ENCODE data around the gene SPINK14. TPM values are rescaled to one million over a fixed set of nuclear protein-coding genes. Genes with fewer than 3 reads are reported as not detected.

SPINK14 gene
- total RNA-seq, 1 donor from 2014 or later, result not detected

GRCh38 chr5:148172377-148172776, 4.0 kb downstream of the SPINK14 start:
- no peaks in the 10 kb centered on the region for H3K36me3 Mint-ChIP-seq
- no peak overlapping the region for H3K4me3 Mint-ChIP-seq
- DNase-seq (ENCODE audit: low spot score in 2 of 2, unreplicated experiment in 2 of 2), result no peak
- TF ChIP-seq CTCF (IDR thresholded peaks at IDR 0.05; ENCODE audit: unreplicated experiment), result no peak
- no peak overlapping the region for H3K27ac Mint-ChIP-seq
- no peaks in the 10 kb centered on the region for H3K4me1 Mint-ChIP-seq
- H3K27me3 Mint-ChIP-seq (ENCODE audit: low read depth), result peaks cover 8% of the 10 kb centered on the region
- no peaks in the 10 kb centered on the region for H3K9me3 Mint-ChIP-seq

DNA sequence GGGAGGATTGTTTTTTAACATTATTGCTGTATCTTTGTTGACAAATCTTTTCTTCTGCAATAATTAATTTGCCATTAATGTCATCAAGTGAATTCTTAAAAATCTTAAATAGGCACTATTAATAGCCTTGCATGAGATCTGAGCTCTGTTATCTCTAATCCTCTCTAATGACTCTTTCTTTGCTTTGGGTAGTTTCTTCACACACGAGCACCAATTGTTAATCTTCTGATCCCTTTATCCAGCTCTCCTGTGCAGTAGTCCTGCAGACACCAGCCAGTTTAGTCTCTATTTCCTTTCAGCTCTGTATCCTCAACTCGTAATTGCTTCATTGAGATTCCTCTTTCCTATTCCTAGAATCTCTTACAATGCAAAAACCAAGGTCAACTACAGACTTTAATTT, 8.1 kb downstream of the SPINK14 start:
- Mint-ChIP-seq H3K27ac (no peak overlapping the region), H3K4me1 (no peaks in the 10 kb centered on the region), H3K27me3 (ENCODE audit: low read depth) (peaks cover 11% of the 10 kb centered on the region), H3K9me3 (no peaks in the 10 kb centered on the region), H3K4me3 (no peak overlapping the region), H3K36me3 (no peaks in the 10 kb centered on the region)
- no peak for TF ChIP-seq CTCF (IDR thresholded peaks at IDR 0.05; ENCODE audit: unreplicated experiment)
- no peak for DNase-seq (ENCODE audit: low spot score in 2 of 2, unreplicated experiment in 2 of 2)

DNA sequence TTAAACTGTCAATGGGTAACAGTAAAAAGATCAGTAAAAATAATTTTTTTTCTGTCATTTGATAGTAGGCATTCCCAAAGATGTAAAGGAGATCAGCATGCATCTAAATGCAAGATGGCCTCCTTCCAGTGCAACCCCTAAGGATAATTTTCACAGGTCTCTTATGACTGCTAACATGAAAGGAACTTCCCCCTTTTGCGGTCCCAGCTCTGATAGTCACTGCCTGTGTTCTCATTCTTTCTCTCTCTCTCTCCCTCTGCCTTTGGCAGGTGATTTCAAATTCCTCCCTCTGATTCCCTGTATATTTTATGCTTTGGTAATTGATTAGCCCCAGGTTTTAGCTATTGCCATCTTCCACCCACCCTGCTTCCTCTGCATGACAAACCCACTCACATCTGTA, 8.9 kb downstream of the SPINK14 start:
- H3K27ac Mint-ChIP-seq, result no peak overlapping the region

DNA sequence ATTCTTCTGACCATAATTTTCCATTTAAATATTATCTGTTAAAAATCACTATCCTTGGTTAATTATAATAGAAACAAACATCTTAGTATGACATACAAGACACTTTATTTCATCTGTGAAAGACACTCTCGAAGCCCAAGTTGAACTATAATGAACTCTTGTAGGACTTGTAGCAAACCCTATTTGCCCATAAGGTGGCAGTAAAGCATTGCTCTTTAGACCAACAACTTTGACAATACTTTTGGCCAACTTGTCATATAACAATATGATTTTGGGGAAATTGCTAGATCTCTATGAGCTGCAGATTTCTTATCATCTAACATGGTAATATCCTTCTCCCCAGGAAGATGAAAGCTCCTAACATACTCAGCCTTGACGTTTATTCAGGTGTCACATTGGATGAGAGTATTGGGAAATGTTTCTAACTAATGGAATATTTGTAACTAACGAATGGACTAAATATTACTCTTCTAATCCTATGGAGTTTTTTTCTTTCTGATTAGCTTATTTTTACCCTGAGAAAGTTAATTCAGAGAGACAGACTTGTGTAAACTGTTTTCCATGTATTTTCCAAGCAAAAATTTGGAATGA, 11.0 kb downstream of the SPINK14 start:
- Mint-ChIP-seq H3K36me3 (no peaks in the 10 kb centered on the region), H3K9me3 (no peaks in the 10 kb centered on the region), H3K4me3 (no peak overlapping the region), H3K4me1 (no peaks in the 10 kb centered on the region), H3K27me3 (ENCODE audit: low read depth) (peaks cover 9% of the 10 kb centered on the region), H3K27ac (no peak overlapping the region)
- DNase-seq (ENCODE audit: low spot score in 2 of 2, unreplicated experiment in 2 of 2), result no peak
- TF ChIP-seq CTCF (IDR thresholded peaks at IDR 0.05; ENCODE audit: unreplicated experiment), result peak; percentile 63

More for the DNA sequence above, 8.9 kb downstream of the SPINK14 start:
- H3K4me3 Mint-ChIP-seq, result no peak overlapping the region
- no peaks in the 10 kb centered on the region for H3K4me1 Mint-ChIP-seq
- no peak for TF ChIP-seq CTCF (IDR thresholded peaks at IDR 0.05; ENCODE audit: unreplicated experiment)
- H3K27me3 Mint-ChIP-seq (ENCODE audit: low read depth), result peaks cover 9% of the 10 kb centered on the region
- no peak for DNase-seq (ENCODE audit: low spot score in 2 of 2, unreplicated experiment in 2 of 2)
- no peaks in the 10 kb centered on the region for H3K9me3 Mint-ChIP-seq
- H3K36me3 Mint-ChIP-seq, result no peaks in the 10 kb centered on the region

DNA sequence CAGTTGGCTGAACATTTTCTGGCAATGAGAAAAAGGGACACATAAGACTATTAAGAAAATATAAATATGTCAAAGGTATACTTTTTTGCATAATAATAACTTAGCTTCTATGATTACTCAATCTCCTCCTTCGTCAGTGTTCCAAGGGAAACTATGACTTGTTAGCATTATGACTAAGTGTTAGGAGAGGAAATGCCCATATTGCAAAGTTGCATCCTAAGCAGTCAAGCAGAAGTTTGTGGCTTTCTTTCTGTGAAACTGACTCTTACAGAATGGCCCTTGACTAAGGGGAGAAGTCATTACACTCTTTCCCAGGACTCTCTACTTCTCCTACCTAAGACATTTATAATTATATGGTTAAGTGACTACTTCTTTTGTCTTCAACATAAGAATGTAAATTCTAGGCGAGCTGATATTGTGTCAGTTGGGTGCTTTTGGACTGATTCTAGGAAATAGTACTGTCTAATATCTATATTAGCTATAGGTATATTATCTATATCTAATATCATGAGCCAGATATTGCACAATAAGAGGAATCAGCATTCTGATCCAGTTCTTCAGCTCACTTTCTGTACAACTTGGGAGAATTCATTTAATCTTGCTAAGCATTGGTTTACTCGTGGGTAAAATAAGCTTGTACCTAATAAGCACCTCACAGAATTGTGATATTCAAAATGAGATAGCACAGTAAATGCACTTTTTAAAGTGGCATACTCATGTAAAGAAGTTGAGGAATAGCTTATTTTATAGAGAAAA, 18.1 kb downstream of the SPINK14 start:
- DNase-seq (ENCODE audit: low spot score in 2 of 2, unreplicated experiment in 2 of 2), result no peak
- Mint-ChIP-seq H3K4me1 (no peaks in the 10 kb centered on the region), H3K27me3 (ENCODE audit: low read depth) (peaks cover 31% of the 10 kb centered on the region), H3K4me3 (no peak overlapping the region), H3K27ac (no peak overlapping the region), H3K9me3 (no peaks in the 10 kb centered on the region), H3K36me3 (no peaks in the 10 kb centered on the region)
- no peak for TF ChIP-seq CTCF (IDR thresholded peaks at IDR 0.05; ENCODE audit: unreplicated experiment)

Measured in mesothelial cell of epicardium (in vitro differentiated cells).